ENCODE results near the gene BRIP1. TPM values are rescaled to one million over a fixed set of nuclear protein-coding genes. Genes with fewer than 3 reads are reported as not detected.
"Not testable (repeated sequence)": the region's sequence is repeated elsewhere in the genome, so short reads cannot be mapped to it uniquely, and the experiment has no call there.

BRIP1 gene
- total RNA-seq, 1 experiment from 2014 or later: 9.4 TPM

- CTCF ChIA-PET; BruUV-seq (replicated peaks); in situ Hi-C loops (cut with HindIII; ENCODE audit: low pct_unique_long_range_greater_than_20kb, low sequenced_read_pairs); H3K4me3 ChIP-seq (ENCODE audit: low read depth in 2 of 2, low read length in 2 of 2); H3K27ac ChIP-seq (ENCODE audit: low read length); intact Hi-C loops (cut with micrococcal nuclease; ENCODE audit: unreplicated experiment); H3K4me1 ChIP-seq (ENCODE audit: control insufficient read depth, insufficient read depth, low read length); H3K9me3 ChIP-seq (ENCODE audit: control insufficient read depth, insufficient read depth, low read depth, low read length); ATAC-seq; DNase-seq (ENCODE audit: low read depth, low spot score); POLR2A ChIA-PET; H3K27me3 ChIP-seq (ENCODE audit: control insufficient read depth, insufficient read depth, low read length): not testable (repeated sequence)
- peaks cover 10% of the 10 kb centered on the region; the same call in 1 of the 2 replicates for H3K36me3 ChIP-seq (ENCODE audit: control insufficient read depth, insufficient read depth, low read length)
These were observed 24.4 kb upstream of the BRIP1 start for GRCh38 chr17:61887733-61888132.

- POLR2A ChIA-PET, ATAC-seq: not testable (repeated sequence)
These were observed 22.5 kb upstream of the BRIP1 start for GRCh38 chr17:61885865-61886264.

GRCh38 chr17:61884864-61885263 is 21.5 kb upstream of the BRIP1 start:
- no peaks in the 10 kb centered on the region for H3K9me3 ChIP-seq (ENCODE audit: control insufficient read depth, insufficient read depth, low read depth, low read length)
- DNase-seq (ENCODE audit: low read depth, low spot score) (no peak), ATAC-seq (no peak)
- in situ Hi-C loops (cut with HindIII; ENCODE audit: low pct_unique_long_range_greater_than_20kb, low sequenced_read_pairs) (no loop called here), intact Hi-C loops (cut with micrococcal nuclease; ENCODE audit: unreplicated experiment) (no loop called here)
- H3K4me1 ChIP-seq (ENCODE audit: control insufficient read depth, insufficient read depth, low read length): no peaks in the 10 kb centered on the region
- TF ChIP-seq TCF7L2 (IDR thresholded peaks at IDR 0.05; ENCODE audit: low read depth, low read length) (no peak), SIN3A (IDR thresholded peaks at IDR 0.05; ENCODE audit: borderline replicate concordance, insufficient read depth, low read depth, low read length) (no peak), POLR2AphosphoS5 (IDR thresholded peaks at IDR 0.05; ENCODE audit: low read depth, low read length) (no peak), REST (IDR thresholded peaks at IDR 0.05; ENCODE audit: insufficient read depth in 1 of 2, low read depth in 2 of 2, low read length in 1 of 2) (no peak), CTCF (IDR thresholded peaks at IDR 0.05) (no peak)
- CTCF ChIA-PET: no interaction called here
- no peak overlapping the region for H3K4me3 ChIP-seq (ENCODE audit: low read depth in 2 of 2, low read length in 2 of 2)
- no peak overlapping the region for H3K27ac ChIP-seq (ENCODE audit: low read length)
- H3K36me3 ChIP-seq (ENCODE audit: control insufficient read depth, insufficient read depth, low read length): peaks cover 6% of the 10 kb centered on the region; the same call in 1 of the 2 replicates
- POLR2A ChIA-PET: no interaction called here
- no TSS peak for BruUV-seq (replicated peaks)
- no peaks in the 10 kb centered on the region for H3K27me3 ChIP-seq (ENCODE audit: control insufficient read depth, insufficient read depth, low read length)

More at GRCh38 chr17:61885865-61886264, 22.5 kb upstream of the BRIP1 start:
- H3K4me1 ChIP-seq (ENCODE audit: control insufficient read depth, insufficient read depth, low read length); BruUV-seq (replicated peaks); H3K9me3 ChIP-seq (ENCODE audit: control insufficient read depth, insufficient read depth, low read depth, low read length); DNase-seq (ENCODE audit: low read depth, low spot score); intact Hi-C loops (cut with micrococcal nuclease; ENCODE audit: unreplicated experiment); H3K4me3 ChIP-seq (ENCODE audit: low read depth in 2 of 2, low read length in 2 of 2); CTCF ChIA-PET; in situ Hi-C loops (cut with HindIII; ENCODE audit: low pct_unique_long_range_greater_than_20kb, low sequenced_read_pairs); H3K36me3 ChIP-seq (ENCODE audit: control insufficient read depth, insufficient read depth, low read length); H3K27ac ChIP-seq (ENCODE audit: low read length); H3K27me3 ChIP-seq (ENCODE audit: control insufficient read depth, insufficient read depth, low read length): not testable (repeated sequence)
